Measurements from ENCODE around the gene PRKG1. TPM values are rescaled to one million over a fixed set of nuclear protein-coding genes. Genes with fewer than 3 reads are reported as not detected.

The PRKG1 gene
- polyA plus RNA-seq, 1 donor (not counting 4 experiments of a cell fraction or from before 2014, with no cell fraction given), result 0.24 TPM

DNA sequence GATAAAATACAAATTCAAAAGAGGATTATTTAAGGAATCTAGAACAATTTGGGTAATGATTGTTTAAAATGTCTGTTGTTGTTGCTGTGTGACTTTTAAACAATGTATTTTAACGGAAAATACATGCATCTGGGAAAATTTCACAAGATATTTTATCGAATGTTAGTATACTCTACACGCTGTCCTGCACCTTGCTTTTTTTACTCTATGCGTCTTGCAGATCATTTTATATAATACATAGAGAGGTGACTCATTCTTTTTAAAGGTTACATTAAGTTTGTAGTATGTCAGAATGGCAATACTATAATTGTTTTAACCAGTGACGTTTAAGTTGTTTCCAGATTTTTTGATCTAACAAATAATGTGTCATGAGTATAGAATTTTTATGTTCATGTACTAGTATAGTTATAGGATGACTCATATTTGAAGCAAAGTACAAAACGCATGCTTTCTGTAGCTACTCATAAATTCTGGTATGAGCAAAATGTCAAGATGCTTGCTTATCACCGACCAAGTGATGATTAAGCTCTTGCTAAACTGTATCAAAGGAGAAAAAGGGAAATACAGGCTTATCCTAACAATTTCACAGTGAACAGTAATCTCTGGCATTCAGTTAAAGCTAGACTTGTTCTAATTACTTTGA lies 1244.7 kb downstream of the PRKG1 start:
- DNase-seq (ENCODE audit: low read depth, low spot score), result peak; percentile 94
- H2AFZ ChIP-seq (ENCODE audit: control insufficient read depth, low read length), result no peak overlapping the region
- H3K79me2 ChIP-seq (ENCODE audit: control insufficient read depth, insufficient read depth, low read length), result peaks cover 25% of the 10 kb centered on the region
- peaks cover 0 to 13% of the 10 kb centered on the region in 2 experiments for H3K36me3 ChIP-seq (ENCODE audit: control insufficient read depth in 2 of 2, extremely low read depth in 1 of 2, insufficient read depth in 2 of 2, low read length in 2 of 2)
- FAIRE-seq, result peak; percentile 90
- dilution Hi-C loops (cut with MboI; ENCODE audit: extremely low pct_ligation_motif_present, low sequenced_read_pairs), result loop anchor here (25.0 kb wide), 1 partner anchor 243 kb away; no protein-coding TSS in a partner anchor
- no peaks in the 10 kb centered on the region for H4K20me1 ChIP-seq (ENCODE audit: control insufficient read depth, extremely low read depth, insufficient read depth, low read length)
- no peaks in the 10 kb centered on the region for H3K9me3 ChIP-seq (ENCODE audit: control insufficient read depth, low read depth, low read length)
- H3K4me3 ChIP-seq (ENCODE audit: control insufficient read depth in 2 of 3, extremely low read depth in 1 of 3, insufficient read depth in 2 of 3, low read depth in 1 of 3, low read length in 3 of 3), result no peak overlapping the region
- peaks cover 35% of the 10 kb centered on the region for H3K4me1 ChIP-seq (ENCODE audit: control insufficient read depth, extremely low read depth, insufficient read depth, low read length)
- TF ChIP-seq, protein P1, sequence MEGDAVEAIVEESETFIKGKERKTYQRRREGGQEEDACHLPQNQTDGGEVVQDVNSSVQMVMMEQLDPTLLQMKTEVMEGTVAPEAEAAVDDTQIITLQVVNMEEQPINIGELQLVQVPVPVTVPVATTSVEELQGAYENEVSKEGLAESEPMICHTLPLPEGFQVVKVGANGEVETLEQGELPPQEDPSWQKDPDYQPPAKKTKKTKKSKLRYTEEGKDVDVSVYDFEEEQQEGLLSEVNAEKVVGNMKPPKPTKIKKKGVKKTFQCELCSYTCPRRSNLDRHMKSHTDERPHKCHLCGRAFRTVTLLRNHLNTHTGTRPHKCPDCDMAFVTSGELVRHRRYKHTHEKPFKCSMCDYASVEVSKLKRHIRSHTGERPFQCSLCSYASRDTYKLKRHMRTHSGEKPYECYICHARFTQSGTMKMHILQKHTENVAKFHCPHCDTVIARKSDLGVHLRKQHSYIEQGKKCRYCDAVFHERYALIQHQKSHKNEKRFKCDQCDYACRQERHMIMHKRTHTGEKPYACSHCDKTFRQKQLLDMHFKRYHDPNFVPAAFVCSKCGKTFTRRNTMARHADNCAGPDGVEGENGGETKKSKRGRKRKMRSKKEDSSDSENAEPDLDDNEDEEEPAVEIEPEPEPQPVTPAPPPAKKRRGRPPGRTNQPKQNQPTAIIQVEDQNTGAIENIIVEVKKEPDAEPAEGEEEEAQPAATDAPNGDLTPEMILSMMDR (optimal IDR thresholded peaks at IDR 0.05 in 1 of 3, IDR thresholded peaks at IDR 0.05 in 1 of 3, conservative IDR thresholded peaks at IDR 0.05 in 1 of 3; ENCODE audit: extremely low read depth in 1 of 3, insufficient read depth in 2 of 3, low read length in 3 of 3), result no peak
- TF ChIP-seq EZH2 (IDR thresholded peaks at IDR 0.05; ENCODE audit: low read length), result no peak
- no peak overlapping the region for H3K9ac ChIP-seq (ENCODE audit: control insufficient read depth, extremely low read depth, insufficient read depth, low read length)
- H3K27ac ChIP-seq (ENCODE audit: control insufficient read depth, insufficient read depth, low read length), result peak overlapping the region; percentile 73
- peak overlapping the region; percentile 97 for H3K4me2 ChIP-seq (ENCODE audit: control insufficient read depth, extremely low read depth, insufficient read depth, low read depth, low read length)
- H3K9me1 ChIP-seq (ENCODE audit: control insufficient read depth, extremely low read depth, insufficient read depth, low read length), result no peaks in the 10 kb centered on the region
- H3K27me3 ChIP-seq (ENCODE audit: control insufficient read depth, extremely low read depth, insufficient read depth, low read length), result no peaks in the 10 kb centered on the region

DNA sequence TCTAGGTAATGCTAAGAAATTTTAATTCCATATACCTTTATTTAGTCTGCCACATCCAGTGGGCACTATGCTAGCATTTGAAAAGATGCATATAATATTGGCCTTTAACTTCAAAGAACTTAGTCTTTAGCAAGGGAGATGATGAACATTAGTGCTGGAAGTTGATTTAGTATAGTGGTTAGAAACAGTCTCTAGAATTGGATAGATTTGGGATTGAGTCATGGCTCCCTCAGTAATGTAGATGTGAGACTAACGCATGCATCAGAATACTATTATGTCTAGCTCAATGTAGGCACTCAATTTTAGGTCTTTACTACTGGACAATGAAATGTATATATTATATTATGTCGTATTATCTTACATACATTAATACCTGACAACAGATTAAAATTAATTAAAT lies 1245.6 kb downstream of the PRKG1 start:
- no peak for DNase-seq (ENCODE audit: low read depth, low spot score)
- H3K4me2 ChIP-seq (ENCODE audit: control insufficient read depth, extremely low read depth, insufficient read depth, low read depth, low read length), result no peak overlapping the region
- TF ChIP-seq, protein P1 (optimal IDR thresholded peaks at IDR 0.05 in 1 of 3, IDR thresholded peaks at IDR 0.05 in 1 of 3, conservative IDR thresholded peaks at IDR 0.05 in 1 of 3; ENCODE audit: extremely low read depth in 1 of 3, insufficient read depth in 2 of 3, low read length in 3 of 3), result no peak
- TF ChIP-seq EZH2 (IDR thresholded peaks at IDR 0.05; ENCODE audit: low read length), result no peak

More for the DNA sequence above, 1245.6 kb downstream of the PRKG1 start:
- Histone ChIP-seq H3K9me3 (ENCODE audit: control insufficient read depth, low read depth, low read length) (no peaks in the 10 kb centered on the region), H3K4me3 (ENCODE audit: control insufficient read depth in 2 of 3, extremely low read depth in 1 of 3, insufficient read depth in 2 of 3, low read depth in 1 of 3, low read length in 3 of 3) (no peak overlapping the region), H3K27me3 (ENCODE audit: control insufficient read depth, extremely low read depth, insufficient read depth, low read length) (no peaks in the 10 kb centered on the region), H3K9ac (ENCODE audit: control insufficient read depth, extremely low read depth, insufficient read depth, low read length) (no peak overlapping the region), H3K79me2 (ENCODE audit: control insufficient read depth, insufficient read depth, low read length) (peaks cover 17% of the 10 kb centered on the region), H2AFZ (ENCODE audit: control insufficient read depth, low read length) (no peak overlapping the region), H3K9me1 (ENCODE audit: control insufficient read depth, extremely low read depth, insufficient read depth, low read length) (no peaks in the 10 kb centered on the region), H3K4me1 (ENCODE audit: control insufficient read depth, extremely low read depth, insufficient read depth, low read length) (peaks cover 35% of the 10 kb centered on the region), H3K27ac (ENCODE audit: control insufficient read depth, insufficient read depth, low read length) (peak overlapping the region; percentile 44), H3K36me3 (ENCODE audit: control insufficient read depth in 2 of 2, extremely low read depth in 1 of 2, insufficient read depth in 2 of 2, low read length in 2 of 2) (peaks cover 0 to 13% of the 10 kb centered on the region in 2 experiments), H4K20me1 (ENCODE audit: control insufficient read depth, extremely low read depth, insufficient read depth, low read length) (no peaks in the 10 kb centered on the region)
- FAIRE-seq, result peak; percentile 41
- dilution Hi-C loops (cut with MboI; ENCODE audit: extremely low pct_ligation_motif_present, low sequenced_read_pairs), result loop anchor here (25.0 kb wide), 1 partner anchor 242 kb away; no protein-coding TSS in a partner anchor

Measured in keratinocyte (primary cell).